Heart right ventricle (tissue), 16 donors: ENCODE measurements around the gene PPFIA1. TPM values are rescaled to one million over a fixed set of nuclear protein-coding genes. Genes with fewer than 3 reads are reported as not detected.
A peak's percentile ranks its signal among the peaks of the same experiment; 100 is the strongest.

ENCODE experiments used
- ATAC-seq, 8 donors: fragments of 200-7000 bp; cut with Tn5 transposase; one replicate each; pipeline ENCODE4 v1.9.1; 2020; ENCODE audit warnings: mild to moderate bottlenecking in 8 of 8, moderate library complexity in 8 of 8, moderate number of reproducible peaks in 1 of 8
- DNase-seq, 2 donors: peaks; one replicate each; pipeline ENCODE4 v3.0.0-alpha.2; 2020
- H3K27ac ChIP-seq, 10 donors: fragments of 200-600 bp; sonication (generic) in 2 of 10; one replicate each; pipeline versions ENCODE4 v1.5.0 to v1.8.0; 2020 to 2022; ENCODE audit warnings: mild to moderate bottlenecking in 3 of 10
- H3K27me3 ChIP-seq, 7 donors: fragments of 200-600 bp; one replicate each; pipeline ENCODE4 v1.8.0; 2021 to 2022; ENCODE audit warnings: mild to moderate bottlenecking in 2 of 7
- H3K36me3 ChIP-seq, 9 donors: fragments of 200-600 bp; sonication (generic) in 1 of 9; one replicate each; pipeline versions ENCODE4 v1.5.0 to v1.8.0; 2020 to 2022; ENCODE audit warnings: mild to moderate bottlenecking in 2 of 9
- H3K4me1 ChIP-seq, 9 donors: fragments of 200-600 bp; sonication (generic) in 1 of 9; one replicate each; pipeline versions ENCODE4 v1.5.0 to v1.8.0; 2020 to 2022; ENCODE audit warnings: mild to moderate bottlenecking in 4 of 9
- H3K4me3 ChIP-seq, 10 donors: fragments of 200-600 bp; sonication (generic) in 2 of 10; one replicate each; pipeline versions ENCODE4 v1.5.0 to v1.8.0; 2020 to 2022; ENCODE audit warnings: mild to moderate bottlenecking in 7 of 10, moderate library complexity in 2 of 10
- H3K9me3 ChIP-seq, 11 donors: fragments of 200-600 bp in 10 of 11; sonication (generic) in 2 of 11; one replicate each; pipeline versions ENCODE4 v1.5.0 to v1.8.0; 2013 to 2022; ENCODE audit warnings: mild to moderate bottlenecking in 2 of 11, control low read depth in 1 of 11, moderate library complexity in 1 of 11
- CTCF ChIP-seq, 9 donors: fragments of 200-600 bp; sonication (generic) in 2 of 9; IDR thresholded peaks; one replicate each; pipeline versions ENCODE4 v1.5.0 to v1.8.0; 2021 to 2022; ENCODE audit warnings: antibody characterized with exemption in 9 of 9, mild to moderate bottlenecking in 5 of 9, moderate library complexity in 1 of 9
- WGBS, 2 donors: extraction: QIAGEN DNeasy Blood & Tissue Kit; methylation state at CpG; one replicate each; pipeline ENCODE4 v1.1.7; 2013; ENCODE audit warnings: inconsistent platforms in 1 of 2; 5-methylcytosine and 5-hydroxymethylcytosine counted together
- intact Hi-C, 10 donors: fragments of 100-400 bp; cut with DNase I; formaldehyde crosslinking; loops; one replicate each; pipeline versions ENCODE4 v1.11.1 to v1.14.2; 2022
- polyA plus RNA-seq, 2 donors: library from polyadenylated mRNA; stranded (reverse); fragments of 200-250 nt; gene quantifications; one replicate each; pipeline ENCODE4 v1.2.3, GENCODE V29; 2013
- total RNA-seq, 10 donors: library from RNA; stranded (reverse); fragmentation: NEBNext Ultra II Directional in 3 of 10; extraction: Animal tissue kit (Norgen Biotek cat#: 25700) in 3 of 10; gene quantifications; one replicate each; pipeline versions ENCODE4 v1.2.1 to v1.2.4, GENCODE V29; 2021 to 2023
- donor health status: Arrhythmogenic right ventricular cardiomyopathy.
- donor health status: ischemic (EF 13 %, LVEDD 7.1; RV severe dilation, severe dysfunction).
- donor health status: healthy with polysubstance abuse.
- donor health status: DM: no; HTN: yes; CAD: no.
- donor health status: DM: no; HTN: no; CAD: no.
- donor health status: ischemic (EF 25% LVEDD 6.9; RV normal size, moderate dysfunction).
- donor health status: ischemic (EF 25% LVEDD 5.7; RV mildly dilated, moderate dysfunction).
- donor health status: healthy.
- donor health status: DM: yes; HTN: yes; CAD: no.
- donor health status: Ischemic cardiomyopathy.
- donor health status: ischemic (EF 35%, LVEDD 5.7; RV mildly dilated, moderate dysfunction).
- donor health status: nonischemic (EF 11% LVEDD 7.7; RV severe dilation, severe dysfunction).
- donor health status: DM: yes; HTN: yes; CAD: no.
- donor health status: PGD.
- donor health status: ischemic (EF 29% LVEDD 5.4; RV normal size, mild dysfunction).
- donor health status: nonischemic (EF 23%, LVEDD 6.1; RV moderate dilation, normal function).

The PPFIA1 gene
- total and polyA plus RNA-seq, 12 donors: 14.0 to 57.2 (median 39.0) TPM

- ATAC-seq (no peak), DNase-seq (no peak)
- H3K36me3 ChIP-seq: peaks cover 3 to 100% (median 71%) of the 10 kb centered on the region in 9 donors
- H3K4me1 ChIP-seq: peaks cover 0 to 4% (median 0%) of the 10 kb centered on the region in 9 donors
- 78 to 80% methylated on average over 13 of the region's 13 CpGs for WGBS, 2 donors
- intact Hi-C loops: no loop called here
- no peak overlapping the region for H3K4me3 ChIP-seq
- H3K9me3 ChIP-seq: no peaks in the 10 kb centered on the region
- no peak overlapping the region for H3K27ac ChIP-seq
- TF ChIP-seq CTCF (IDR thresholded peaks at IDR 0.05): no peak
- peaks cover 0 to 47% (median 0%) of the 10 kb centered on the region in 7 donors for H3K27me3 ChIP-seq
These were observed 150.6 kb downstream of the PPFIA1 start for GRCh38 chr11:70421123-70421522.

- TF ChIP-seq CTCF (IDR thresholded peaks at IDR 0.05): no peak
- no peaks in the 10 kb centered on the region for H3K9me3 ChIP-seq
- ATAC-seq (peak in 1 of 8 donors; percentile 26), DNase-seq (no peak)
- H3K27ac ChIP-seq: no peak overlapping the region
- H3K36me3 ChIP-seq: peaks cover 4 to 100% (median 58%) of the 10 kb centered on the region in 9 donors
- 91 to 93% methylated on average over 35 of the region's 35 CpGs for WGBS, 2 donors
- intact Hi-C loops: no loop called here
- H3K27me3 ChIP-seq: peaks cover 0 to 46% (median 0%) of the 10 kb centered on the region in 7 donors
- no peak overlapping the region for H3K4me3 ChIP-seq
- peaks cover 0 to 4% (median 0%) of the 10 kb centered on the region in 9 donors for H3K4me1 ChIP-seq
These were observed 152.4 kb downstream of the PPFIA1 start for GRCh38 chr11:70422692-70423522.

- TF ChIP-seq CTCF (IDR thresholded peaks at IDR 0.05): no peak
- intact Hi-C loops: loop anchor here in 1 of 10 donors (2.0 kb wide), 1 partner anchor 43 kb away; no protein-coding TSS in a partner anchor
- Histone ChIP-seq H3K4me1 (peaks cover 0 to 4% (median 0%) of the 10 kb centered on the region in 9 donors), H3K4me3 (no peak overlapping the region), H3K9me3 (no peaks in the 10 kb centered on the region), H3K36me3 (peaks cover 4 to 100% (median 59%) of the 10 kb centered on the region in 9 donors), H3K27me3 (peaks cover 0 to 46% (median 0%) of the 10 kb centered on the region in 7 donors), H3K27ac (no peak overlapping the region)
- 91 to 94% methylated on average over 34 of the region's 34 CpGs for WGBS, 2 donors
- ATAC-seq (peak in 3 of 8 donors; percentile 8 to 24 (median 9)), DNase-seq (no peak)
These were observed 153.3 kb downstream of the PPFIA1 start for GRCh38 chr11:70423523-70424505.
